ENCODE results near the gene DCLK1. TPM values are rescaled to one million over a fixed set of nuclear protein-coding genes. Genes with fewer than 3 reads are reported as not detected.
A peak's percentile ranks its signal among the peaks of the same experiment; 100 is the strongest.

The DCLK1 gene
- total RNA-seq, 4 donors from 2014 or later = 21.3 to 63.8 (median 40.9) TPM

DNA sequence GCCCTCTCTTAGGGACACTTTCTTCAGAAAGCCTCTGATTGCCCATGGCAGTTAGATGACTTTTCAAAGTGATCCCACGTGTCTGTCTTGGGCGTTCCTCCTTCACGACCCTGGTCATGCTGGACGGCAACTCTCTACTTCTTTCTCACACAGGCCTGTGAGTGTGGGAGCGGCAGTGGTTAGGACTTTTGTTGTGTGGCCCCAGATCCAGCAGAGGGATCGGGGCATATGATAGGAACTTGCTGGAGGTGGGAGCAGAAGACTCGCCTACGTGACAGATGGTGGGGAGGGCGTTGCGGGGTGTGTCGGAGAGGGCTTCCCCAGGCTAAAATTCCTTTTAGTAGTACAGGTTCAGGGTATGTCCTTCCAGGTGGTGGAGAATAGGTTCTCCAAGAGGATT, 365.2 kb downstream of the DCLK1 start:
- WGBS, 2 donors = 87 to 92% methylated on average over 11 of the region's 11 CpGs
- H3K27ac ChIP-seq = peak overlapping the region in 1 of 4 donors; percentile 36
- TF ChIP-seq EP300 (IDR thresholded peaks at IDR 0.05) (no peak), POLR2A (IDR thresholded peaks at IDR 0.05) (no peak)
- TF ChIP-seq, protein P1, sequence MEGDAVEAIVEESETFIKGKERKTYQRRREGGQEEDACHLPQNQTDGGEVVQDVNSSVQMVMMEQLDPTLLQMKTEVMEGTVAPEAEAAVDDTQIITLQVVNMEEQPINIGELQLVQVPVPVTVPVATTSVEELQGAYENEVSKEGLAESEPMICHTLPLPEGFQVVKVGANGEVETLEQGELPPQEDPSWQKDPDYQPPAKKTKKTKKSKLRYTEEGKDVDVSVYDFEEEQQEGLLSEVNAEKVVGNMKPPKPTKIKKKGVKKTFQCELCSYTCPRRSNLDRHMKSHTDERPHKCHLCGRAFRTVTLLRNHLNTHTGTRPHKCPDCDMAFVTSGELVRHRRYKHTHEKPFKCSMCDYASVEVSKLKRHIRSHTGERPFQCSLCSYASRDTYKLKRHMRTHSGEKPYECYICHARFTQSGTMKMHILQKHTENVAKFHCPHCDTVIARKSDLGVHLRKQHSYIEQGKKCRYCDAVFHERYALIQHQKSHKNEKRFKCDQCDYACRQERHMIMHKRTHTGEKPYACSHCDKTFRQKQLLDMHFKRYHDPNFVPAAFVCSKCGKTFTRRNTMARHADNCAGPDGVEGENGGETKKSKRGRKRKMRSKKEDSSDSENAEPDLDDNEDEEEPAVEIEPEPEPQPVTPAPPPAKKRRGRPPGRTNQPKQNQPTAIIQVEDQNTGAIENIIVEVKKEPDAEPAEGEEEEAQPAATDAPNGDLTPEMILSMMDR (IDR thresholded peaks at IDR 0.05) = no peak
- H3K9me3 ChIP-seq = no peaks in the 10 kb centered on the region
- no peak overlapping the region for H3K4me3 ChIP-seq
- no peaks in the 10 kb centered on the region for H3K4me1 ChIP-seq
- no peaks in the 10 kb centered on the region for H3K36me3 ChIP-seq
- no peak for DNase-seq (ENCODE audit: low spot score in 2 of 2)
- H3K27me3 ChIP-seq = no peaks in the 10 kb centered on the region

DNA sequence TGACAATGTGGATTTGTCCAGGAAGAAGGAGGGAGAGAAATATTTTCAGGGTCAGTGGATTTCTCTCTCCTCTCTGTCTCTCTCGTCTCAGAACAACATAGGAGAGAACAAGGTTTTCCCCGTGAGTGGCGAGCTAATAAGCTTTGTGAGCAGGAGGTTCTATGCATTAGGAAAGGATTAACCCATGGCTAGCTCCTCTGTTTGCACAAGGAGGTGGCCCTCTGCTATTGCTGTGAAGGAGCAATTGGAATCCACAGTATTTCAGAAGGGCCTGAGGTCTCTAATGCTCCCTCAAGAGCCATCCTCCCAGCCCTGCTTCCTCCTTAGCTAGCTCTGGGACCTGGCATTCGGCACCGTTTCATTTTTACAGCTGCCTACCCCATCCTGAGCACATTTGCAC, 365.8 kb downstream of the DCLK1 start:
- H3K4me3 ChIP-seq = peak overlapping the region in 1 of 4 donors; percentile 3
- no peaks in the 10 kb centered on the region for H3K36me3 ChIP-seq
- WGBS, 2 donors = 36 to 39% methylated on average over 5 of the region's 5 CpGs
- no peaks in the 10 kb centered on the region for H3K4me1 ChIP-seq
- DNase-seq (ENCODE audit: low spot score in 2 of 2) = no peak
- H3K9me3 ChIP-seq = no peaks in the 10 kb centered on the region
- TF ChIP-seq EP300 (IDR thresholded peaks at IDR 0.05) (no peak), POLR2A (IDR thresholded peaks at IDR 0.05) (no peak)
- TF ChIP-seq, protein P1 (IDR thresholded peaks at IDR 0.05) = no peak
- peak overlapping the region in 1 of 4 donors; percentile 36 for H3K27ac ChIP-seq
- no peaks in the 10 kb centered on the region for H3K27me3 ChIP-seq

DNA sequence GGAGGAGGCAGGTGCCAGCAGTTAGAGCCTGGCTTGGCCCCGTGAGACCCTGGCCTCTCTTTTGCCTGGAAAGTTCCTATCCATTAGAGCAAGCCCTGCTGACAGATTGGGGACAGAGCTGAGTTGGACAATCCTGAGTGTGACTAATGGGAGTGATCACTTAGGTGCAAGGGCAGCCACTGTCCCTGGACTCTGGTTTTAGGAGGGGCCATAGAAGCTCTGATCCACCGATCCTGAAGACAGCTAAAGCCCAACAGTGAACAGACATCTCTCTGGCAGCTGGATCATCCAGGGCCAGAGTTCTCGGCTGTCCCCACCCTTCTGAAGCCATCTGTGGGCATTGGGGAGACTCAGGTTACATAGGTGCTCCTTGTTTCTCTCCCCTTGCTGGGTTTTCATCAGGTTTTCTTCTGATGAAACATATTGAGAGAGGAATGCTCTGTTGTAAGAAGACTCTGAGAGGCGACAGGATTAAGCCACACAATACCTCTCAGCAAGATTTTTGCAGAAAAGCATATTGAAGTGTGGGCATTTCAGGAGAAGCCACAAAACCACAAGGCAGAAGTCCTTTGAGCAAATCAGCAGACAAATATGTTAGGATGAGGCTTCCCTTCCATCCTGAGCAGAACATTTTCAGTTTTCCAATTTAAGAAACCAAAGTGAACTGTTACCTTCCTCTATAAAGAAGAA, 366.7 kb downstream of the DCLK1 start:
- WGBS, 2 donors = 71 to 72% methylated on average over 4 of the region's 4 CpGs
- Histone ChIP-seq H3K27me3 (no peaks in the 10 kb centered on the region), H3K27ac (no peak overlapping the region), H3K9me3 (no peaks in the 10 kb centered on the region), H3K4me1 (no peaks in the 10 kb centered on the region), H3K36me3 (no peaks in the 10 kb centered on the region), H3K4me3 (no peak overlapping the region)
- no peak for DNase-seq (ENCODE audit: low spot score in 2 of 2)
- TF ChIP-seq POLR2A (IDR thresholded peaks at IDR 0.05) (no peak), EP300 (IDR thresholded peaks at IDR 0.05) (no peak)
- TF ChIP-seq, protein P1 (IDR thresholded peaks at IDR 0.05) = no peak

DNA sequence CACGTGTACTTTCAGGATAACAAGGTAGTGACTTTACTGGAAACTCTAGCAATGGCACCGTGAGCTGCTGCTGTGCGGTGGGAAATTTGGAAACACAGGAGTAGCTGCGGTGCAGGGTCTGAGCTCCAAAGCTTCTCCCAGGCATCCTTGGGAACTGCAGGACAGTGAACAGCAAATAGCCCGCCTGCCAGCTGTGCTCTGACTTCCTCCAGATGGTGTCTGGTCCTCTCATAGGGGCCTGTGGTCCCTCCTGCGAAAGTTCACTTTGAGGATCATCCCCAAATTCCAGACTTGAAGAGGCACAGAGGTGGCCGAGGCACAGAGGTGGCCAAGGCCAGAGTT, 367.4 kb downstream of the DCLK1 start:
- Histone ChIP-seq H3K4me1 (no peaks in the 10 kb centered on the region), H3K27me3 (no peaks in the 10 kb centered on the region), H3K36me3 (no peaks in the 10 kb centered on the region), H3K27ac (no peak overlapping the region), H3K4me3 (no peak overlapping the region), H3K9me3 (no peaks in the 10 kb centered on the region)
- WGBS, 2 donors = 85 to 94% methylated on average over 7 of the region's 7 CpGs
- TF ChIP-seq, protein P1 (IDR thresholded peaks at IDR 0.05) = no peak
- TF ChIP-seq POLR2A (IDR thresholded peaks at IDR 0.05) (no peak), EP300 (IDR thresholded peaks at IDR 0.05) (no peak)
- DNase-seq (ENCODE audit: low spot score in 2 of 2) = no peak

DNA sequence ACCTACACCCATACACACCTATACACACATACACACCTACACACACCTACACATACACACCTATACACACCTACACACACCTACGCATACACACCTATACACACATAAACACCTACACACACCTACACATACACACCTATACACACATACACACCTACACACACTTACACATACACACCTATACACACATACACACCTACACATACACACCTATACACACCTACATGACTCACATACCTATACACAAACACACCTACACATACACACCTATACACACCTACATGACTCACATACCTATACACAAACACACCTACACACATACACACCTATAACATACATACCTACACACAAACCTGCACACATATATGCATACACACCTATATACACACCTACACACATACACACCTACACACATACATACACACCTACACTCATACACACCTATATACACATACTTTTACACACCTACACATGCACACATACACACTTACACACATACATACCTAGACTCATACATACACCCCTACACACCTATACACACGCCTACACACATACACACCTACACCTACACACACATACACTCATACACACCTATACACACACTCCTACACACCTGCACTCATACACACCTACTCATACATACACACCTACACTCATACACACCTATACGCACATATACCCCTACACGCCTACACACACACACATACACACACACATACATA, 368.0 kb downstream of the DCLK1 start:
- Histone ChIP-seq H3K27ac (no peak overlapping the region), H3K36me3 (no peaks in the 10 kb centered on the region), H3K27me3 (no peaks in the 10 kb centered on the region), H3K4me1 (no peaks in the 10 kb centered on the region), H3K4me3 (no peak overlapping the region), H3K9me3 (no peaks in the 10 kb centered on the region)
- 72% methylated on average over 4 of the region's 4 CpGs for WGBS, 2 donors
- TF ChIP-seq POLR2A (IDR thresholded peaks at IDR 0.05) (no peak), EP300 (IDR thresholded peaks at IDR 0.05) (no peak)
- TF ChIP-seq, protein P1 (IDR thresholded peaks at IDR 0.05) = no peak
- DNase-seq (ENCODE audit: low spot score in 2 of 2) = no peak

All from tibial nerve (tissue), 4 donors.